Omental fat pad (tissue), 4 donors: Measurements from ENCODE around the gene IDI2. TPM values are rescaled to one million over a fixed set of nuclear protein-coding genes. Genes with fewer than 3 reads are reported as not detected.
A peak's percentile ranks its signal among the peaks of the same experiment; 100 is the strongest.

ENCODE experiments used
- ATAC-seq: fragments of 150-250 bp; one replicate; pipeline ENCODE4 v1.9.1; 2016; ENCODE audit warnings: mild to moderate bottlenecking, moderate library complexity; ENCODE audit not compliant: low FRiP score
- DNase-seq: peaks from one replicate; pipeline ENCODE4 v3.0.0-alpha.2; 2019; ENCODE audit warnings: low spot score
- total RNA-seq, 4 donors: library from RNA; depleted of rRNA; stranded (reverse); fragments of >200 nt; gene quantifications; one replicate each; pipeline ENCODE4 v1.1.0, GENCODE V29; 2016
- TF ChIP-seq, protein P1 (sequence below), 3 donors: fragments of 450-650 bp; IDR thresholded peaks; one replicate each; pipeline ENCODE4 v1.5.1; 2016 to 2017; ENCODE audit warnings: antibody characterized with exemption in 3 of 3, mild to moderate bottlenecking in 3 of 3, moderate library complexity in 2 of 3

The IDI2 gene
- total RNA-seq, 4 donors from 2014 or later: not detected

DNA sequence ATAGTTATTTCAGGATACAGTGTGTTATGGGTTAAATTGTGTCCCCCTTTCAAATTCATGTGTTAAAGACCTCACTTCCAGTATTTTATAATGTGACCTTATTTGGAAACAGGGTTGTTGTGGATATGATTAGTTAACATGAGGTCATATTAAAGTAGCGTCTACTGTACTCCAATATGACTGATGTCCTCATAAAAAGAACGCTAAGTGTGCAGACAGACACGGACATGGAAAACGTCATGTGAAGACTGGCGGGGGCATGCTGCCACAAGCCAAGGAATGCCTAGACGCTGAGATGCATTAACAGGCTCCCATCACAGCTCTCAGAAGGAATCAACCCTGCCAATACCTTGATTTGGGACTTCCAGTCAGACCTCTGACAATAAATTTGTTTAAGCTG, 29.0 kb upstream of the IDI2 start:
- DNase-seq (no peak), ATAC-seq (no peak)
- TF ChIP-seq, protein P1, sequence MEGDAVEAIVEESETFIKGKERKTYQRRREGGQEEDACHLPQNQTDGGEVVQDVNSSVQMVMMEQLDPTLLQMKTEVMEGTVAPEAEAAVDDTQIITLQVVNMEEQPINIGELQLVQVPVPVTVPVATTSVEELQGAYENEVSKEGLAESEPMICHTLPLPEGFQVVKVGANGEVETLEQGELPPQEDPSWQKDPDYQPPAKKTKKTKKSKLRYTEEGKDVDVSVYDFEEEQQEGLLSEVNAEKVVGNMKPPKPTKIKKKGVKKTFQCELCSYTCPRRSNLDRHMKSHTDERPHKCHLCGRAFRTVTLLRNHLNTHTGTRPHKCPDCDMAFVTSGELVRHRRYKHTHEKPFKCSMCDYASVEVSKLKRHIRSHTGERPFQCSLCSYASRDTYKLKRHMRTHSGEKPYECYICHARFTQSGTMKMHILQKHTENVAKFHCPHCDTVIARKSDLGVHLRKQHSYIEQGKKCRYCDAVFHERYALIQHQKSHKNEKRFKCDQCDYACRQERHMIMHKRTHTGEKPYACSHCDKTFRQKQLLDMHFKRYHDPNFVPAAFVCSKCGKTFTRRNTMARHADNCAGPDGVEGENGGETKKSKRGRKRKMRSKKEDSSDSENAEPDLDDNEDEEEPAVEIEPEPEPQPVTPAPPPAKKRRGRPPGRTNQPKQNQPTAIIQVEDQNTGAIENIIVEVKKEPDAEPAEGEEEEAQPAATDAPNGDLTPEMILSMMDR (IDR thresholded peaks at IDR 0.05): no peak

DNA sequence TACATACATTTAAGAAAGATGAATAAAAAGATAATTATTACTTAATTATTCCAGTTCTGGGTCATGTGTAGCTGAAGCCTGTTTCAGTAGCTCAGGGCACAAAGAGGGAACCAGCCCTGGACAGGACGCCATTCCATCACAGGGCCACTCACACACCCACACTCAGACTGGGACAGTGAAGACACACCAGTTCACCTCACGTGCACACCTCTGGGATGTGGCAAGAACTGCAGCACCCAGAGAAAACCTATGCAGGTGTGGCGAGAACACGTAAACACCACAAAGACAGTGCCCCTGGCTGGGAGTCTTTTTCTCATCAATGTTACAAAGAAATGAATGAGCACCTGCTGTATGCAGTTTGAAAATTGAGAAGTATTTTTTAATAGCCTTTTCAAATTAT, 24.9 kb upstream of the IDI2 start:
- DNase-seq: no peak
- TF ChIP-seq, protein P1 (IDR thresholded peaks at IDR 0.05): no peak
- no peak for ATAC-seq

DNA sequence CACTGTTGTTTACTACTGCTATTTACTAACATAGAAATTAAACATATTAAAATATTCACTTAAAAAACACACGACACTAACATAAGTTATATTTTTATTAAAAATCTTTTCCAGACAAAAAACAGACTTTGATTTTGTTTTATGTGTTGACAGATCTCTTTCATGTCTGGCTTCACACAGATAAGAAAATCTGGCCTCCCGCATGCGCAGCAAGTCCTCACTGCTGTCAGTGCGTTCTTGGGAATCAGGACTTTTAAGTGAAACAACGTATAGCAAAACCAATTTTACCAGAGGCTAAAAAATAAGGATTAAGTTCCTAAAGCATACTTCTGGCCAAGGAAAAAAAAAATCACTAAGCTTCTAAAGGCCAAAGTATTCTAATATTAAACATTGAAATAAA, 24.5 kb upstream of the IDI2 start:
- no peak for ATAC-seq
- TF ChIP-seq, protein P1 (IDR thresholded peaks at IDR 0.05): no peak
- DNase-seq: no peak

DNA sequence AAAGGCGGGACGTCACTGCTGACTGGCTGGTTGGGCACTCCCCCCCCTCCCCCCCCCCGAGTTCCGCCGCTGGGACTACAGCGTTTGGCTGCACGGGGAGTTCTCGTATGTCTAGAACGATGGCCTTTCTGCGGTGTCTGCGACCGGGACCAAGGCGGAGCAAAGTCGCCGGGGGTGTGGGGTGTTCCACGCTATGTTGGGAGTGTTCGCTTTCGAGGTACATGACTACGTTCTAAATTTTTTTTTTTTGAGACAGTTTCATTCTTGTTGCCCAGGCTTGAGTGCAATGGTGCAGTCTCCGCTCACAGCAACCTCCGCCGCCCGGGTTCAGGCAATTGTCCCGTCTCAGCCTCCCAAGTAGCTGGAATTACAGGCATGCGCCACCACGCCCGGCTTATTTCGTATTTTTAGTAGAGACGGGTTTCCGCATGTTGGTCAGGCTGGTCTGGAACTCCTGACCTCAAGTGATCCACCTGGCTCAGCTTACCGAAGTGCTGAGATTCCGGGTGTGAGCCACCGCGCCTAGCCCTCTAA, 23.8 kb upstream of the IDI2 start:
- no peak for ATAC-seq
- TF ChIP-seq, protein P1 (IDR thresholded peaks at IDR 0.05): peak in 1 of 3 donors; percentile 9
- no peak for DNase-seq

DNA sequence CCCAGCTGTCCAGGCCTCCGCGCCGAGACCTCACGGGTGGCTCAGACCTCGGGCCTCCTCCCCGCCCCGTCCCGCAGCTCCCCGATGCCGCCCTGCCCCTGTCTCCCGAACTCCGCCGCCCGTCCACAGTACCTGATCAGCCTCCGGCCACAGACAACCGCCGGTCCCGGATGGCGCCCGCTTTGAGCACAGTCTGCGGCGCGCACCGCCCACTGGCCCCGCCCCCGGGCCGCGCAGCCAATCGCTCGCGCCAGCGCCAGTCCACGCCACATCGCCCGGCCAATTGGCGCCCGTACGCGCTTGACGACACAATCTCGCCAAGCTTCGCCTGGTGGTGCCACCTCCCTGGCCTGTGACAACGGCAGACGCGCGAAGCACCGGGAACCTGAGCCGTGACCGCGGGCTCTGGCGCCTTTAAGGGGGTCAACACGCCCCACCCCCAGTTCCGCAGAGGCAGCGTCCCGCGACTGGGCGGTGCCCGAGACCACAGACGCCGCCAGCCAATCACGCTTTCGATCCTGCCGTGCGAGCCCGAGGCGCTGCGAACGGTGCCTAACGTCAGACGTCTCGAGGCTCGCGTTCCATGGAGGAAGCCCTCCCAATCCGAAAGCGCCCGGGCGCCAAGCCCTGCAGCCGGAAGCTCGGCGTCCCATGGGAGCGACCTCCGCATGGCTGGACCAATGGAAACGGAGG, 23.2 kb upstream of the IDI2 start, which contains the start of gene IDI1:
Gene IDI1, minus strand, starts transcription at position 388 of the 693 bp plus-strand sequence. Its CDS starts 116 bp downstream, at position 272.
- peak; percentile 93 for ATAC-seq
- peak; percentile 86 for DNase-seq
- TF ChIP-seq, protein P1 (IDR thresholded peaks at IDR 0.05): no peak

DNA sequence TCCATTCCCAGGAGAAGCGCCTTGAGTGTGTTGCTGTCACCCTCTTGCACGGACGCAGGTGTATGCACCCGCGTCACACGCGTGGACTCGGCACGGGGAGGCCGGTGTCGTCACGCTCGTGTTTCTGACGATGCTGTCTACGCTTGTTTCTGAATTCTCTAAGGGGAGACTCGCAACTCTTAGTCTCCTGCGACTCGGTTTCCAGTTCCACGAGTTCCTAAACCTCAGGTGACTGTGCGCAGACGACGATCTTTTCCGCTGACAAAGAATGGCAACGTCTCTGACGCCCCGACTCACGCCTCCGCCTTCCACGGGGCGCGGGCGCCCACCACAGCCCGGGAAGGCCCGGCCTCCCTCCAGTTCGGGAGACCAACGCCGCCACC, 22.7 kb upstream of the IDI2 start:
- ATAC-seq (peak; percentile 5), DNase-seq (no peak)
- TF ChIP-seq, protein P1 (IDR thresholded peaks at IDR 0.05): no peak

DNA sequence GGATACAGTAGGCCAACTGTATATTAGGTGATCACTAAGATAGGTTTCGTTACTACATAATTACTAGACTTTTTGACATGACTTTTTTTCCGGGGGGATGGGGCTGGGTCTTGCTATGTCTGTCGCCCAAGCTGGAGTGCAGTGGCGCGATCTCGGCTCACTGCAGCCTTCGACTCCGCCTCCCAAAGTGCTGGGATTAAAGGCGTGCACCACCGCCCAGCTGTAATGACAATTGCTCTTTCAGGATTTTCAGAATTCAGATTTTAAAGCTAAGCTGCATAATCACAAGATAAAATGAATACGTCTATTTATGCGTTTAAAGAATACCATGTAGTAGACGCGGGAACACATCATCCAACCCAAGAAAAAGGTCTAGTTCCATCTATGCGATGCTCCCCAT, 22.3 kb upstream of the IDI2 start:
- ATAC-seq (no peak), DNase-seq (no peak)
- TF ChIP-seq, protein P1 (IDR thresholded peaks at IDR 0.05): no peak
